ENCODE data around the gene INPP4B. TPM values are rescaled to one million over a fixed set of nuclear protein-coding genes. Genes with fewer than 3 reads are reported as not detected.

INPP4B gene
- total and polyA plus RNA-seq, 9 donors = 1.7 to 14.7 (median 10.7) TPM

DNA sequence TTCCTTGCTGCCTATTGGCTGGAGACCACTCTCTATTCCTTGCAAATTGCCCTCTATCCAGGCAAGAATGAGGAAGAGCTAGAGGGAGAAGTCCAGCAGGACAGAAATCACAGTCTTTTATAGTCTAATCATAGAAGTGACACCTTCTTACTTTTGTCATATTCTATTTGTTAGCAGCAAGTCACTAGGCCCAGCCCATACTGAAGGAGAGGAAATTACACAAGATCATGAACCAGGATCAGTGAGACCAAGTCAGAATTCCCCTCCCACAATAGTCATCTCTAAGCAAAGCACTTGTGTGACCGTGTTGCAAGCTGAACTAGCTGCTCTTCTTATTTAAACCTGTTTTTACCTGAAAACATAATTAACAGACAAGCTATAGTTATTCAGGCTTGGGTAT lies 317.7 kb downstream of the INPP4B start:
- Histone ChIP-seq H3K4me1 (ENCODE audit: insufficient read depth) (no peaks in the 10 kb centered on the region), H3K4me3 (no peak overlapping the region), H3K36me3 (no peaks in the 10 kb centered on the region), H3K27me3 (no peaks in the 10 kb centered on the region), H3K9me3 (no peaks in the 10 kb centered on the region), H3K27ac (no peak overlapping the region)
- intact Hi-C loops (cut with DNase I) = no loop called here
- WGBS, 3 donors = 61 to 93% (median 87%) methylated on average over 1 of the region's 1 CpG
- DNase-seq = no peak
- TF ChIP-seq EP300 (IDR thresholded peaks at IDR 0.05) = no peak
- TF ChIP-seq POLR2A (IDR thresholded peaks at IDR 0.05) = no peak
- no peak for TF ChIP-seq CTCF (IDR thresholded peaks at IDR 0.05)

GRCh38 chr4:142523111-142523510 lies 323.0 kb downstream of the INPP4B start:
- intact Hi-C loops (cut with DNase I) = no loop called here
- TF ChIP-seq CTCF (IDR thresholded peaks at IDR 0.05) (no peak), POLR2A (IDR thresholded peaks at IDR 0.05) (no peak), EP300 (IDR thresholded peaks at IDR 0.05) (no peak)
- Histone ChIP-seq H3K4me1 (ENCODE audit: insufficient read depth) (no peaks in the 10 kb centered on the region), H3K9me3 (no peaks in the 10 kb centered on the region), H3K27me3 (no peaks in the 10 kb centered on the region), H3K27ac (no peak overlapping the region), H3K36me3 (no peaks in the 10 kb centered on the region), H3K4me3 (no peak overlapping the region)
- DNase-seq = no peak
- WGBS, 3 donors = 71 to 82% (median 71%) methylated on average over 3 of the region's 3 CpGs

DNA sequence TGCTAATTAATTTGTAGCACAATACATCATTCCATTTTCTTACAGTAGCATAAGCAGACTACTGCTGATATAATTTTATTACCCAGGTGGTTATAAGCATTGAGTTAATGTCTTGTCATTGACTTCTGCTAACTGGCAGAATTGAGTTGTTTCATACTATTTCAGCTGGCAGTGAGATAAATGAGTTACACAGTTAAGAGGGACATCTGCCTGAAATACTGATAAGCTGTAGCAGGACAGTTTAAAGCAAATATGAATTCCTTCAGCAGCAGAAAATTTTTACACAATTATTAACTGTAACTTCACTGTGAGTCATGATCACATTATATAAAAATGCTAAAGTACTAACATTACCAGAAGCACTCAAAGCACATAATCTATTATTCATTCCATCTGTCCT lies 326.8 kb downstream of the INPP4B start:
- no peaks in the 10 kb centered on the region for H3K4me1 ChIP-seq (ENCODE audit: insufficient read depth)
- H3K9me3 ChIP-seq = no peaks in the 10 kb centered on the region
- H3K27ac ChIP-seq = no peak overlapping the region
- DNase-seq = no peak
- no peaks in the 10 kb centered on the region for H3K27me3 ChIP-seq
- H3K4me3 ChIP-seq = no peak overlapping the region
- TF ChIP-seq EP300 (IDR thresholded peaks at IDR 0.05) = no peak
- TF ChIP-seq CTCF (IDR thresholded peaks at IDR 0.05) = no peak
- TF ChIP-seq POLR2A (IDR thresholded peaks at IDR 0.05) = no peak
- intact Hi-C loops (cut with DNase I) = no loop called here
- no peaks in the 10 kb centered on the region for H3K36me3 ChIP-seq

DNA sequence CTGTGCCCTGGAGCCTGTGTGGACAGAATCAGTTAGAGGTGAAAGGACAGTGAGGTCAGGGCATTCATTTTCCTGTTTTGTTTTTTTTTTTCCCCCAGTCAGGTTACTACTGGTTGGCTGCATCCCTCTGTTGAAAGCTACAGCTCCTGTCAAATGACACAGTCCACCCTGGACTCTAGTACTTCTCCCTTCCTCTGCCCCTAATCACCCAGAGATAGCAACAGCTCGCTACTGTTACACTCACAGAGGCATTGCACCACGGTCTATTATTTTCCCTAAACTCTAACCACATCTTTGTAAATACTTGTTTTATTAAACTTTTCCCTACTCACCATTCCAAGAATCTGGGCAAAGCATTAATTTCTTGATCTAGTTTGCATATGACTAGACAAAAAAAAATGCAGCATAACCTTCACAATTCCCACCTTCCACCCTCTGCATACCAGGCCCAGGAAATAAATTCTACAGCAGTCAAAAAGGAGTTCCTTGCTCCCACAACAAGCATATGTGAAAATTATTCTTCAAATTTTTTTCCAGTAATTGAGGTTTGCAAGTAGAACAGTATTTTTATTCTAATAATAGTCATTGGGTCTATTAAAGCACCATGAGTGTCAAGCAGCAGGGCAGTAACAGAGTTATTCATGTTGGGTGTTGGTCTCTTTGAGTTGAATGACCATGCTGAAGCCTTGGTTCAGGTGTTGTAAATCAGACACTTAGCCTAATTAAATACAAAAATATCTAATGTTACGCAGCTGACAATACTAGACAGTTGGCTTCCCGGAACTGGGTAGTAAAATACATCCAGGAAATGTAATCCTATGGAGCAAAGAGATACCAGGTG lies 329.2 kb downstream of the INPP4B start:
- no peaks in the 10 kb centered on the region for H3K9me3 ChIP-seq
- no peak overlapping the region for H3K27ac ChIP-seq
- no peak overlapping the region for H3K4me3 ChIP-seq
- DNase-seq = no peak
- intact Hi-C loops (cut with DNase I) = no loop called here
- H3K36me3 ChIP-seq = no peaks in the 10 kb centered on the region
- H3K27me3 ChIP-seq = no peaks in the 10 kb centered on the region
- no peaks in the 10 kb centered on the region for H3K4me1 ChIP-seq (ENCODE audit: insufficient read depth)
- WGBS, 3 donors = 48 to 62% (median 55%) methylated on average over 4 of the region's 4 CpGs
- no peak for TF ChIP-seq POLR2A (IDR thresholded peaks at IDR 0.05)
- no peak for TF ChIP-seq CTCF (IDR thresholded peaks at IDR 0.05)
- TF ChIP-seq EP300 (IDR thresholded peaks at IDR 0.05) = no peak

Data from ovary (tissue), 9 donors.